Natural killer cell treated with Interleukin-12 subunit alpha and Interleukin-12 subunit beta and Interleukin-15 and Interleukin-18, amount 100 ng/mL, for 72 hours (primary cell): ENCODE results near the gene ST6GALNAC5. TPM values are rescaled to one million over a fixed set of nuclear protein-coding genes. Genes with fewer than 3 reads are reported as not detected.

Experiments
- ATAC-seq, 2 donors: fragments of 150-1000 bp; cut with Tn5 transposase in 1 of 2; sonication (Bioruptor Pico), chemical (Tn5 transposase) in 1 of 2; 2 replicates each; pipeline ENCODE4 v1.10.0; 2021
- DNase-seq: peaks from one replicate; pipeline ENCODE4 v3.0.0; 2022; ENCODE audit warnings: low spot score
- H3K27ac Mint-ChIP-seq, 2 donors: 1 replicate in 1 of 2; 2 replicates in 1 of 2; pipeline ENCODE4 v1.8.0; 2022; ENCODE audit warnings: mixed read lengths in 2 of 2, mild to moderate bottlenecking in 1 of 2, moderate library complexity in 1 of 2
- H3K27me3 Mint-ChIP-seq, 2 donors: 1 replicate in 1 of 2; 2 replicates in 1 of 2; pipeline ENCODE4 v1.8.0; 2022; ENCODE audit warnings: mixed read lengths in 2 of 2
- H3K36me3 Mint-ChIP-seq: one replicate; pipeline ENCODE4 v1.8.0; 2022; ENCODE audit warnings: mixed read lengths
- H3K4me1 Mint-ChIP-seq, 2 donors: 1 replicate in 1 of 2; 2 replicates in 1 of 2; pipeline ENCODE4 v1.8.0; 2022; ENCODE audit warnings: low read depth in 2 of 2, mixed read lengths in 2 of 2, mild to moderate bottlenecking in 1 of 2
- H3K4me3 Mint-ChIP-seq: one replicate; pipeline ENCODE4 v1.8.0; 2022; ENCODE audit warnings: mixed read lengths
- H3K9me3 Mint-ChIP-seq: 2 replicates; pipeline ENCODE4 v1.8.0; 2022; ENCODE audit warnings: mixed read lengths
- total RNA-seq, 2 donors: library from RNA; stranded (reverse); gene quantifications; one replicate each; pipeline ENCODE4 v1.2.3, GENCODE V29; 2022

ST6GALNAC5 gene
- total RNA-seq, 2 donors from 2014 or later = not detected

DNA sequence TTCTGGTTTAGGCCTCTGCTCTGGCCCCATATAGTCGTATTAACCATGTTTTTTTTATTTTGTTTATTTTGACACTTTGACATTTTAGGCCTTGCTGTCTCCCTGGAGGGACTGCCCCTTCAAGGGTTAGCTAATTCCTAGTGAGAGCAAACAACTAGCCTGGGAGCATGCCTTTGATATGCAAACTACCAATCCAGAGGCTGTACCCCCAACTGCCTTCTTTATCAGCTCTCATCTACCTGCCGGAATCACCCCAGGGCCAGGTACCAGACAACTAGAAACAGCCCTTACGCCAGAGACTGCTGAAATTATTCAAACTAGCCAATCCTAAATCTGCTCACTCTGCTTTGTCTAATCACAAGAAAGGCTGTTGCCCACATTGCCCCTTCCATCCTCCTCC, 13.0 kb upstream of the ST6GALNAC5 start:
- Mint-ChIP-seq H3K27me3 (peaks cover 10 to 11% of the 10 kb centered on the region in 2 donors), H3K9me3 (no peaks in the 10 kb centered on the region), H3K4me3 (no peak overlapping the region), H3K27ac (no peak overlapping the region), H3K4me1 (no peaks in the 10 kb centered on the region), H3K36me3 (no peaks in the 10 kb centered on the region)
- DNase-seq (no peak), ATAC-seq (no peak)

DNA sequence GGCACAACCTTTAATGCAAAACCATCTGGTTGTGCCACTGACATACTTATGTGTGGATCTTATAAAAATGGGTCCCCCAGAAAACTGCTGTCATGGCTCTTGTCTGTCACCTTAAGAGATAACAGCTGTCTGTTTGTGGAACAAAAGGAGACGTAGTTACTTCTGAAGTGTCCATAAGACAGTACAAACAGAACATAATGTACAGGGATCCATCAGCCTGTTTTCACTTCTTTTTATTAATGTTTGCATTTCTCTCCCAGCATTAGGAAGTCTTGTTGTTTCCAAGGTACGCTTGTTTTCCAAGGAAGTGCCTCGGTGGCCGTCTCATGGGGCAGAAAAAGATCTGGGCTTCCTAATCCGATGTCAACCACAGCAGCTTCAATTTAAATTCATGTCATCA, 11.2 kb upstream of the ST6GALNAC5 start:
- Mint-ChIP-seq H3K4me3 (no peak overlapping the region), H3K27ac (no peak overlapping the region), H3K4me1 (no peaks in the 10 kb centered on the region), H3K9me3 (no peaks in the 10 kb centered on the region), H3K27me3 (peaks cover 16 to 20% of the 10 kb centered on the region in 2 donors), H3K36me3 (no peaks in the 10 kb centered on the region)
- ATAC-seq (no peak), DNase-seq (no peak)

DNA sequence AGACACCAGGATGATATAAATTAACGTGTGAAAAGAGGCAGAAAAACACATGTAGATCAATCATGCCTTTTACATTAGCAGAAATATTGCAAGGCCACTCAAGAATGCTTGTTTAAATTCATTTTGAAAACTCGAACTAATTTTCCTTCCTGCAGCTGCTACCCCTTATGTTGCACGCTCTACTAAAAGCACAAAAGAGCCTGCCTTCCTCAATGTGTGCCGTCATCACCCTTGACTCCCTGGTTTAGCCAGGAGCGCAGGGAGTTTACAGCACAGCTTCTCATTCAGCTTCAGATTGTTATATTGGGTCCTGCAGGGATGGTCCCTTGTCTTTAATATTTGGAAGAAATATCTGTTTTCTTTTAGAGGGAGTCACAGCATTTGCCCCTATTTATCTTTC, 10.1 kb upstream of the ST6GALNAC5 start:
- no peaks in the 10 kb centered on the region for H3K9me3 Mint-ChIP-seq
- H3K27me3 Mint-ChIP-seq = peaks cover 16 to 20% of the 10 kb centered on the region in 2 donors
- no peak overlapping the region for H3K4me3 Mint-ChIP-seq
- no peak for DNase-seq
- no peaks in the 10 kb centered on the region for H3K4me1 Mint-ChIP-seq
- H3K36me3 Mint-ChIP-seq = no peaks in the 10 kb centered on the region
- ATAC-seq = no peak
- H3K27ac Mint-ChIP-seq = no peak overlapping the region

DNA sequence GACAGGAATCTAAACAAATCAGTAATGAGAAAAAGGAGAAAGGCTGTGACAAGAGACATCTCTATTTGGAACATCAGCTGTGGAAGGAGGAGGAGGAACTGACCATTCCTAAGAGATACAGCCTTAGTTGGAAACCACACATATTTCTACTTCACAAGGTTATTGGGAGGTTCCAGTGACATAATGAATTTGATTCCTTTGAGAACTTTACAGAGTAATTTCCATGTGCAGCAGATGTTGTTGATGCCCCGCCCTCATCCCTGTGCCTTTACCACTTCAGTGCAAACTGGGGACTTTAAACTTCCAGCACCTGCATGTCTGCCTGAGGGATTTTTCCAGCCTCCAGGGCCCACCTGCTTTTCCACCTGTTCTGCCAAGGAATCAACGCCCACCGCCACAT, 9.3 kb upstream of the ST6GALNAC5 start:
- peaks cover 22 to 27% of the 10 kb centered on the region in 2 donors for H3K27me3 Mint-ChIP-seq
- H3K4me3 Mint-ChIP-seq = no peak overlapping the region
- ATAC-seq (no peak), DNase-seq (no peak)
- H3K36me3 Mint-ChIP-seq = no peaks in the 10 kb centered on the region
- H3K9me3 Mint-ChIP-seq = no peaks in the 10 kb centered on the region
- H3K4me1 Mint-ChIP-seq = no peaks in the 10 kb centered on the region
- H3K27ac Mint-ChIP-seq = no peak overlapping the region

DNA sequence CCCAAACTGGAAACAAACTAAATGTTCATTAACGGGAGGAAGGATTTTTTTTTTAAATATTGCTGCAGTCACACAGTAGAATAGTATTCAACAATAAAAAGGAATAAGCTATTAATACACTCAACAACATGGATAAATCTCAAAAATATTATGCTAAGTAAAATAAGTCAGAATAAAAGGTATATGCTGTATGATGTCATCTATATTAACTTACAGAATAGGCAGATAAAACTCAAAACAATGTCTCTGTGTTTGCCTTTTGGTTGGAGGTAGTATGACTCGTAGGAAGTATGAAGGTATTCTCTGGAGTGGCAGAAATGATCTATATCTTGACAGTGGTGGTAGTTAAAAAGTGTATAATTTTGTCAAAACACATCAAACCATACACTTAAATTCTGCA, 6.1 kb upstream of the ST6GALNAC5 start:
- DNase-seq = no peak
- H3K27ac Mint-ChIP-seq = no peak overlapping the region
- no peak overlapping the region for H3K4me3 Mint-ChIP-seq
- H3K27me3 Mint-ChIP-seq = peaks cover 29 to 47% of the 10 kb centered on the region in 2 donors
- H3K36me3 Mint-ChIP-seq = no peaks in the 10 kb centered on the region
- H3K9me3 Mint-ChIP-seq = no peaks in the 10 kb centered on the region
- H3K4me1 Mint-ChIP-seq = no peaks in the 10 kb centered on the region
- no peak for ATAC-seq

DNA sequence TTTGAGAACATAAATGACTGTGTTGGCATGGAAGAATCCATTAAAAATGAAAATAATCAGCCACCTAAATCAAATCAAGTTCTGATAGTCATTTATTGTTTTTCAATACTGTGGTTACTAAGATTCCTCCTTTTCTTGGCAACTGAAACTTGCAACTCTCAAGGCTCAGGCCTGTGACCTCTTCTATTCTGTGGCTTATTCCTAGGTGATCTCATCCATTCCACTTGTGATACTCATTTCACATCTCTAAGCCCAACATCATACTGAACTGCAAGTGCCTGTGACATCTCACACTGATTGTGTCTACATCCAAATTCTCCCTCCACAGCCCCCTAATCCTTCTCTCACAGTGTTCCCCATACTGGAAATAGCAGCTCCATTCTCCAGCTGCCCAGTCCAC, 4.8 kb upstream of the ST6GALNAC5 start:
- Mint-ChIP-seq H3K4me1 (no peaks in the 10 kb centered on the region), H3K27me3 (peaks cover 33 to 54% of the 10 kb centered on the region in 2 donors), H3K27ac (no peak overlapping the region), H3K9me3 (no peaks in the 10 kb centered on the region), H3K36me3 (no peaks in the 10 kb centered on the region), H3K4me3 (no peak overlapping the region)
- ATAC-seq (no peak), DNase-seq (no peak)

DNA sequence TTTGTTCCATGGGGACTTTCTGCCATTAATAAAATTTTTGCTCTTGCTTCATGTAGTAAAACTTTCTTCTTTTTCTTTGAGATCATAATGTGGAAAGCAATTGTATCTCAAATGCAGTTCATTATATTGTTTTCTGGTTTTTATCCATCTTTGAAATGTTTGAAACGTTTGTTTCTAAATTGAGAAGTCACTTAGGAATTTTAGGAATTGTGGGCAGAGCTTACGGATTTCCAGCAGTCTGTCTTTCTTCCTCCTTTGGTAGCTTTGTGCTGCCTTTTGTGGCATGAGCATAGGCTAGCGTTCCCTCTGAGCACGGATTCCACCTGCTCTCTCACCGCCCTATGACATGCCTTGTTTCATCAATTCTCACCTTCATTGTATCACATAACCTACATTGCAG, 2.9 kb upstream of the ST6GALNAC5 start:
- Mint-ChIP-seq H3K27ac (no peak overlapping the region), H3K4me3 (no peak overlapping the region), H3K36me3 (no peaks in the 10 kb centered on the region), H3K27me3 (peaks cover 25 to 46% of the 10 kb centered on the region in 2 donors), H3K9me3 (no peaks in the 10 kb centered on the region), H3K4me1 (no peaks in the 10 kb centered on the region)
- DNase-seq (no peak), ATAC-seq (no peak)

DNA sequence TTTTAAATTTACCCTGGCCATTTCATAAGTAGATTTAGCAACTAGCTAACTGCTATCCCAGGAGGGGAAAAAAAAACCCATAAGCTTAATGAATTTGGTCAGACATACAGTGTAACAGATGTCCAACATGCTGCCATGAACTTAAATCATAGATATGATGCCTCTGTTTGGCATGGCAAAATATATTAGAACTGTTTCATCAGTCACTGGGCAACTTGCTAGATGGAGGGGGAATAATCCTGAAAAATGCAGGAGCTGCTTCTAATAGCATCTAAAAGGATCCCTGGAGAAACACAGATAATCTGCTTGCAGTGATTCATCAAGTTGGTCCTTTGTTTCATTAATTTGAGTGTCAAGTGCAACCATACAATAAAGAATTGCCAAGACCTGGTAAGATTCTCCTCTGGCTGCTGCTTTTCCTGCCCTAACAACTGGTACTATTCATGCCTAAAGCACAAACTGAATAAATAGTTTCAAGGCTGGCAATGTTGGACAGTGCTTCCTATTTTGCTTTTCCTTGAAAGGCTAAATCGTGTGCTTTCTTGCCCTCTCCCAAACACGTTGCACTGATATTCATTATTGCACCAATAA, 1.5 kb upstream of the ST6GALNAC5 start:
- no peaks in the 10 kb centered on the region for H3K36me3 Mint-ChIP-seq
- ATAC-seq (no peak), DNase-seq (no peak)
- no peaks in the 10 kb centered on the region for H3K9me3 Mint-ChIP-seq
- H3K27ac Mint-ChIP-seq = no peak overlapping the region
- no peak overlapping the region for H3K4me3 Mint-ChIP-seq
- no peaks in the 10 kb centered on the region for H3K4me1 Mint-ChIP-seq
- peaks cover 27 to 52% of the 10 kb centered on the region in 2 donors for H3K27me3 Mint-ChIP-seq

DNA sequence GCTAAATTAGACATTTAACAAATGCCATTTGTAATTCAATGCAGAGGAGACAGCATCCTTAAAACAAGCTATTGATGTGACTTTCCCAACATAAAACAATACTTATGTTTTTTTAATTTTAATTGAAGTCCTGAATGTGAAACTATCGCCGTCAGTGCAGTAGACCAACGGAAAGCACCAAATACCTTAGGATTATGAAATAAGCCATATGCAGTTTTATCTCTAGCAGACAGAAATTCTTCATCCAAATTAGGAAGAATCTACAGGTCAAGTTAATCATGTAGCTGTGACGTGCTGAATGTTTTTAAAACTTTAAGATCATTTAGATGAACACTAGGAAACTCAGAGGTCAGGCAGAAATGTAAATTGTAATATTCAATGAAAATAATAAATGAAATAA, 714 bp upstream of the ST6GALNAC5 start:
- H3K36me3 Mint-ChIP-seq = no peaks in the 10 kb centered on the region
- no peak for DNase-seq
- peaks cover 28 to 60% of the 10 kb centered on the region in 2 donors for H3K27me3 Mint-ChIP-seq
- no peaks in the 10 kb centered on the region for H3K4me1 Mint-ChIP-seq
- no peaks in the 10 kb centered on the region for H3K9me3 Mint-ChIP-seq
- no peak overlapping the region for H3K27ac Mint-ChIP-seq
- no peak for ATAC-seq
- H3K4me3 Mint-ChIP-seq = no peak overlapping the region

DNA sequence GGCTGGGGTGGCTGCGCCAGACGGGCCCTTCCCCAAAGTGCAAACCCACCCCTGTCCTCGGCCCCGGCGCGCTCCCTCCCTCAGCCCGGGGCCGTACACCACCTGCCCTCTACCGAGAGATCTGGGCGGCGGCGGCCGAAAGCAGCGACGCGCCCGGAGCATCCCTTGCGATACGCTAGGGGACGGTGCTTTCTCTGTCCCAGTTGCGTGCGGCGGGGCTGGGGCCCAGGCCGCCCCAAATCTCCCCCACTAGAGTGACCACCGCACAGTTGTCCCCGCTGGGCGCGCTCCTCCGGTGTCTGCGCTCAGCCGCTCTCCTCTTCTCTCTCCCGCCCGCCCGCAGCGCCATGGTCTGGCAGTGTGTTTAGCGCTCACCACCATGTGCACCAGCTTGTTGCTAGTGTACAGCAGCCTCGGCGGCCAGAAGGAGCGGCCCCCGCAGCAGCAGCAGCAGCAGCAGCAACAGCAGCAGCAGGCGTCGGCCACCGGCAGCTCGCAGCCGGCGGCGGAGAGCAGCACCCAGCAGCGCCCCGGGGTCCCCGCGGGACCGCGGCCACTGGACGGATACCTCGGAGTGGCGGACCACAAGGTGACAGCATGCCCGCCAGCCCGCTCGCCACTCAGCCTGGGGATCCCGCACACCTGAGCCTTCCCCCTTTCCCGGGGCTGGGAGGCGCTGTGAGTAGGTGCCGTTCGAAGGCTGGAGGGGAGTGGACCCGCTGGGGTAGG, 1.0 kb downstream of the ST6GALNAC5 start:
- no peak for DNase-seq
- H3K4me3 Mint-ChIP-seq = no peak overlapping the region
- no peaks in the 10 kb centered on the region for H3K4me1 Mint-ChIP-seq
- ATAC-seq = peak; percentile 43 to 56
- peaks cover 4% of the 10 kb centered on the region for H3K9me3 Mint-ChIP-seq
- H3K27me3 Mint-ChIP-seq = peaks cover 29 to 65% of the 10 kb centered on the region in 2 donors
- H3K27ac Mint-ChIP-seq = no peak overlapping the region
- H3K36me3 Mint-ChIP-seq = no peaks in the 10 kb centered on the region

DNA sequence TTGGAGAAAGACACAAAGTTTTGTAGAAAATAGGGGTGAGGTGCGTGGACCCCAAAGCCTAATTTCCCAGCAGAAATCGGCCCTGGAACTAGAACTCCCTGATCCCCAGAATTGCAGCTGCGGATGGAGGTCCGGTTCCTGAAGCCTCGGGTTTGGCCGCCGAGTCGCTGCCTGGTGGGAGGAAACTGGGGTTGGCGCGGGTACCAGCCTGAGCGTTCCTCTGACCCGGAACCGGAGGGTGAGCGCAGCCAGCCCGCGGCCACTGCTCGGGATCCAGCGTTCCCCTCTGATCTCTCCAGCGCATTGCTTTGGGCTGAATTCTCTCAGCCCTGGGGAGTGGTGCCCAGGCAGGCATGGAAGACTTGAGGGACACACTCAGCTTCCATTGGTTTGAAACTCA, 1.6 kb downstream of the ST6GALNAC5 start:
- H3K27me3 Mint-ChIP-seq = peaks cover 30 to 66% of the 10 kb centered on the region in 2 donors
- DNase-seq (no peak), ATAC-seq (no peak)
- no peaks in the 10 kb centered on the region for H3K4me1 Mint-ChIP-seq
- H3K4me3 Mint-ChIP-seq = no peak overlapping the region
- H3K27ac Mint-ChIP-seq = no peak overlapping the region
- H3K9me3 Mint-ChIP-seq = peaks cover 4% of the 10 kb centered on the region
- H3K36me3 Mint-ChIP-seq = no peaks in the 10 kb centered on the region

DNA sequence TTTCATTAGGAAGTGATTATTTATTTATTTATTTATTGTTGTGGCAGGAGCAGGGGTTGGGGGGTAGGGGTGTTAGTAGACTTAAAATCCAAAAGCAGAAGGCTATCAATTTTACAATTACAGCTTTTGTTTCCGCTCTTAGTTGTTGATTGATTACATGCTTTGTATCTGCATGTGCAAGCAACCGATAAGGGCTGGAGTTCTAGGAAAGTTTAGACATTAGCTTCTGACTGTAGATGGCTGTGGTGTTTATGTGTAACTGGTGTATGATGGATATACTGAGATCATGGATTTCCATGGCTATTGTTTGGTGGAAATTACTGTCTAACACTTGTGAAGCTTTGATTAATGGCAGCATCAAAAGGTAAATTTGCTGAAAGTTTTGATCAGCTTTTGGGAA, 2.8 kb downstream of the ST6GALNAC5 start:
- DNase-seq (no peak), ATAC-seq (no peak)
- H3K4me3 Mint-ChIP-seq = no peak overlapping the region
- peaks cover 30 to 64% of the 10 kb centered on the region in 2 donors for H3K27me3 Mint-ChIP-seq
- no peaks in the 10 kb centered on the region for H3K36me3 Mint-ChIP-seq
- no peaks in the 10 kb centered on the region for H3K4me1 Mint-ChIP-seq
- H3K9me3 Mint-ChIP-seq = peaks cover 4% of the 10 kb centered on the region
- H3K27ac Mint-ChIP-seq = no peak overlapping the region

DNA sequence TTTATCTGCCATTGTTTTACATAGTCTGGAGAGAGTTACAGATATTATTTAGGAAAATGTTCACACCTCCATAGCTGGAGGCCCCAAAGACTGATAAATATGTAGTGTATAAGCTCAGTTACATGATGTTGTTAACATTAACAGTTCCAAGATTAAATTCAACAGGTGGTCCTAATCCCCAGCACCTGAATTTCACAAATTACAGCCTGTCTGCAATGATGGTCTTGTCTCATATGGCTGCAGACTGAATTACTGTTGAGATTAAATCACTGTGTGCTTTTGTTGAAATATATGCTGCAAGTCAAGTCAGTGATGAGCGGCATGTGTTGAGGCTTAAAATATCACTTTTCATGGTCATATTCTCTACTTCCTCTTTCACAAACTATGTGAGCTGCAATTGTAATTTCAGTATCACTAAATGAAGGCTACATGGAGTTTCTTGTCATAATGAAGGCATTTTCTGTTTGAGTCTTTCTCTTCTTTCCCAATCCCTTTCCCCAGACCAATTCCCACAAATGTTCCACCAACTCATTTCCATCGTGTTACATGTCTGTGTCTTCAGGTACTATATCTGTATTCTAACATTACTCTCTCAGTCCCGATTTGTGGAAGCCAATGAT, 4.2 kb downstream of the ST6GALNAC5 start:
- no peaks in the 10 kb centered on the region for H3K36me3 Mint-ChIP-seq
- H3K4me1 Mint-ChIP-seq = no peaks in the 10 kb centered on the region
- no peak overlapping the region for H3K27ac Mint-ChIP-seq
- DNase-seq (no peak), ATAC-seq (no peak)
- peaks cover 5% of the 10 kb centered on the region for H3K9me3 Mint-ChIP-seq
- H3K4me3 Mint-ChIP-seq = no peak overlapping the region
- peaks cover 25 to 49% of the 10 kb centered on the region in 2 donors for H3K27me3 Mint-ChIP-seq

DNA sequence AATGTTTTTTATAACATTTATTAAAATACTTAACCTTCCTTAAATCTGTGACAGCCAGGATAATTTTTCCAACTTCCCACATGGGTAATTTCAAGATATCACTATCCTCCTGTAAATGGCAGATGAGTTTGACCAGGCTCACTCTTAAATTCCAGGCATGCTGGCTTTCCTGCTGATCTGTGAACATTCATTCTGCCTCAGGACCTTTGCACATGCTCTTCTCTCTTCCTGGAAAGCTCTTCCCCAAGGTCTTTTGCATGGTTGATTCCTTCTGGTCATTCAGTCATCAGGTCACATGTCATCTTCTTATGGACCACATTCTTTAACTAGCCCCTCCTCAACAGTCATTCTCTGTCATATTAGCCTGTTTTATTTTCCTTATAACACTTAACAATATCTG, 5.7 kb downstream of the ST6GALNAC5 start:
- Mint-ChIP-seq H3K36me3 (no peaks in the 10 kb centered on the region), H3K4me1 (no peaks in the 10 kb centered on the region), H3K9me3 (peaks cover 6% of the 10 kb centered on the region)

More for the DNA sequence above, 5.7 kb downstream of the ST6GALNAC5 start:
- Mint-ChIP-seq H3K4me3 (no peak overlapping the region), H3K27ac (no peak overlapping the region), H3K27me3 (peaks cover 25 to 46% of the 10 kb centered on the region in 2 donors)
- no peak for DNase-seq
- ATAC-seq = no peak
